Measurements from ENCODE around the gene MAN1A2.

The MAN1A2 gene

GRCh38 chr1:117335376-117336086 lies 31.7 kb upstream of the MAN1A2 start:
- Histone ChIP-seq H2AFZ (ENCODE audit: insufficient read depth, low read length, poor library complexity) (no peak overlapping the region), H3K27me3 (ENCODE audit: insufficient read depth, low read length) (no peaks in the 10 kb centered on the region), H2BK12ac (ENCODE audit: low read length) (no peak overlapping the region), H3K9ac (ENCODE audit: low read length) (no peak overlapping the region), H4K91ac (ENCODE audit: low read depth, low read length) (no peak overlapping the region), H4K12ac (ENCODE audit: low read depth, low read length) (no peak overlapping the region), H3K23ac (ENCODE audit: low read length) (no peak overlapping the region), H3K4me3 (ENCODE audit: low read depth, low read length) (no peak overlapping the region), H3K27ac (ENCODE audit: low read depth, low read length) (peak overlapping the region; percentile 42), H3K9me3 (ENCODE audit: insufficient read depth, low read depth, low read length) (no peaks in the 10 kb centered on the region), H3K18ac (ENCODE audit: low read length) (no peak overlapping the region), H2AK5ac (ENCODE audit: low read length) (no peak overlapping the region), H4K8ac (ENCODE audit: low read depth, low read length) (no peak overlapping the region), H3K4me1 (ENCODE audit: control insufficient read depth in 1 of 2, insufficient read depth in 2 of 2, low read length in 2 of 2) (peaks cover 0 to 2% of the 10 kb centered on the region in 2 experiments), H3K4ac (ENCODE audit: low read depth, low read length) (no peak overlapping the region), H3K4me2 (ENCODE audit: low read length) (no peak overlapping the region), H2BK5ac (ENCODE audit: low read depth, low read length, poor library complexity) (no peak overlapping the region), H3K36me3 (ENCODE audit: control insufficient read depth in 1 of 2, insufficient read depth in 2 of 2, low read length in 2 of 2) (no peaks in the 10 kb centered on the region), H3K79me1 (ENCODE audit: low read length) (peaks cover 4% of the 10 kb centered on the region), H3K79me2 (ENCODE audit: control insufficient read depth, insufficient read depth, low read length, poor library complexity) (no peaks in the 10 kb centered on the region), H3K14ac (ENCODE audit: low read length) (no peak overlapping the region), H2BK120ac (ENCODE audit: insufficient read depth, low read length, poor library complexity) (no peak overlapping the region)
- peak; percentile 89 to 99 for DNase-seq
- WGBS (ENCODE audit: extremely low coverage, insufficient coverage, insufficient read length), result no CpG with 5 or more reads among the region's 4 CpGs

- H2AFZ ChIP-seq (ENCODE audit: insufficient read depth, low read length, poor library complexity), result no peak overlapping the region
- H3K79me2 ChIP-seq (ENCODE audit: control insufficient read depth, insufficient read depth, low read length, poor library complexity), result no peaks in the 10 kb centered on the region
- no peaks in the 10 kb centered on the region for H3K4me1 ChIP-seq (ENCODE audit: control insufficient read depth in 1 of 2, insufficient read depth in 2 of 2, low read length in 2 of 2)
- peaks cover 4% of the 10 kb centered on the region for H3K79me1 ChIP-seq (ENCODE audit: low read length)
- H3K14ac ChIP-seq (ENCODE audit: low read length), result no peak overlapping the region
- no peak overlapping the region for H3K4me2 ChIP-seq (ENCODE audit: low read length)
- H4K91ac ChIP-seq (ENCODE audit: low read depth, low read length), result peak overlapping the region; percentile 55
- peak; percentile 42 to 72 for DNase-seq
- H3K36me3 ChIP-seq (ENCODE audit: control insufficient read depth in 1 of 2, insufficient read depth in 2 of 2, low read length in 2 of 2), result no peaks in the 10 kb centered on the region
- H3K4me3 ChIP-seq (ENCODE audit: low read depth, low read length), result no peak overlapping the region
- no peak overlapping the region for H3K23ac ChIP-seq (ENCODE audit: low read length)
- no peak overlapping the region for H4K8ac ChIP-seq (ENCODE audit: low read depth, low read length)
- H3K27me3 ChIP-seq (ENCODE audit: insufficient read depth, low read length), result no peaks in the 10 kb centered on the region
- peak overlapping the region; percentile 31 for H2BK5ac ChIP-seq (ENCODE audit: low read depth, low read length, poor library complexity)
- H2BK12ac ChIP-seq (ENCODE audit: low read length), result no peak overlapping the region
- H4K12ac ChIP-seq (ENCODE audit: low read depth, low read length), result no peak overlapping the region
- no CpG with 5 or more reads among the region's 2 CpGs for WGBS (ENCODE audit: extremely low coverage, insufficient coverage, insufficient read length)
- H2BK120ac ChIP-seq (ENCODE audit: insufficient read depth, low read length, poor library complexity), result peak overlapping the region; percentile 31
- no peak overlapping the region for H2AK5ac ChIP-seq (ENCODE audit: low read length)
- H3K9me3 ChIP-seq (ENCODE audit: insufficient read depth, low read depth, low read length), result no peaks in the 10 kb centered on the region
- H3K18ac ChIP-seq (ENCODE audit: low read length), result no peak overlapping the region
- H3K9ac ChIP-seq (ENCODE audit: low read length), result no peak overlapping the region
- H3K4ac ChIP-seq (ENCODE audit: low read depth, low read length), result no peak overlapping the region
- H3K27ac ChIP-seq (ENCODE audit: low read depth, low read length), result peak overlapping the region; percentile 27
Observed at GRCh38 chr1:117336088-117336817, 31.0 kb upstream of the MAN1A2 start.

GRCh38 chr1:117339866-117340700 lies 27.2 kb upstream of the MAN1A2 start:
- no peak overlapping the region for H3K18ac ChIP-seq (ENCODE audit: low read length)

GRCh38 chr1:117341123-117341522 lies 26.1 kb upstream of the MAN1A2 start:
- no peak overlapping the region for H3K4me2 ChIP-seq (ENCODE audit: low read length)
- H3K36me3 ChIP-seq (ENCODE audit: control insufficient read depth in 1 of 2, insufficient read depth in 2 of 2, low read length in 2 of 2), result no peaks in the 10 kb centered on the region
- H4K91ac ChIP-seq (ENCODE audit: low read depth, low read length), result no peak overlapping the region
- no peak overlapping the region for H3K14ac ChIP-seq (ENCODE audit: low read length)
- H3K79me2 ChIP-seq (ENCODE audit: control insufficient read depth, insufficient read depth, low read length, poor library complexity), result no peaks in the 10 kb centered on the region
- H3K9me3 ChIP-seq (ENCODE audit: insufficient read depth, low read depth, low read length), result no peaks in the 10 kb centered on the region
- H2BK120ac ChIP-seq (ENCODE audit: insufficient read depth, low read length, poor library complexity), result no peak overlapping the region
- H3K23ac ChIP-seq (ENCODE audit: low read length), result no peak overlapping the region
- WGBS (ENCODE audit: extremely low coverage, insufficient coverage, insufficient read length), result no CpG with 5 or more reads among the region's 5 CpGs
- no peak overlapping the region for H3K4me3 ChIP-seq (ENCODE audit: low read depth, low read length)
- H3K18ac ChIP-seq (ENCODE audit: low read length), result no peak overlapping the region
- no peak overlapping the region for H2BK5ac ChIP-seq (ENCODE audit: low read depth, low read length, poor library complexity)
- no peak overlapping the region for H3K9ac ChIP-seq (ENCODE audit: low read length)
- no peak overlapping the region for H4K8ac ChIP-seq (ENCODE audit: low read depth, low read length)
- H3K27me3 ChIP-seq (ENCODE audit: insufficient read depth, low read length), result no peaks in the 10 kb centered on the region
- no peak overlapping the region for H2AFZ ChIP-seq (ENCODE audit: insufficient read depth, low read length, poor library complexity)
- no peaks in the 10 kb centered on the region for H3K4me1 ChIP-seq (ENCODE audit: control insufficient read depth in 1 of 2, insufficient read depth in 2 of 2, low read length in 2 of 2)
- no peak overlapping the region for H3K4ac ChIP-seq (ENCODE audit: low read depth, low read length)
- peak; percentile 84 to 96 for DNase-seq
- H3K27ac ChIP-seq (ENCODE audit: low read depth, low read length), result peak overlapping the region; percentile 43
- no peak overlapping the region for H2BK12ac ChIP-seq (ENCODE audit: low read length)
- H4K12ac ChIP-seq (ENCODE audit: low read depth, low read length), result no peak overlapping the region
- H3K79me1 ChIP-seq (ENCODE audit: low read length), result peaks cover 3% of the 10 kb centered on the region
- H2AK5ac ChIP-seq (ENCODE audit: low read length), result no peak overlapping the region

More at GRCh38 chr1:117339866-117340700, 27.2 kb upstream of the MAN1A2 start:
- no peaks in the 10 kb centered on the region for H3K4me1 ChIP-seq (ENCODE audit: control insufficient read depth in 1 of 2, insufficient read depth in 2 of 2, low read length in 2 of 2)
- no peaks in the 10 kb centered on the region for H3K36me3 ChIP-seq (ENCODE audit: control insufficient read depth in 1 of 2, insufficient read depth in 2 of 2, low read length in 2 of 2)
- no peaks in the 10 kb centered on the region for H3K79me2 ChIP-seq (ENCODE audit: control insufficient read depth, insufficient read depth, low read length, poor library complexity)
- no peak overlapping the region for H2AK5ac ChIP-seq (ENCODE audit: low read length)
- H3K79me1 ChIP-seq (ENCODE audit: low read length), result peaks cover 4% of the 10 kb centered on the region
- peak overlapping the region; percentile 35 for H3K27ac ChIP-seq (ENCODE audit: low read depth, low read length)
- H2BK120ac ChIP-seq (ENCODE audit: insufficient read depth, low read length, poor library complexity), result no peak overlapping the region
- no peak overlapping the region for H3K14ac ChIP-seq (ENCODE audit: low read length)
- H3K27me3 ChIP-seq (ENCODE audit: insufficient read depth, low read length), result no peaks in the 10 kb centered on the region
- H2AFZ ChIP-seq (ENCODE audit: insufficient read depth, low read length, poor library complexity), result no peak overlapping the region
- H2BK12ac ChIP-seq (ENCODE audit: low read length), result no peak overlapping the region
- H3K23ac ChIP-seq (ENCODE audit: low read length), result no peak overlapping the region
- H3K4ac ChIP-seq (ENCODE audit: low read depth, low read length), result no peak overlapping the region
- no CpG with 5 or more reads among the region's 6 CpGs for WGBS (ENCODE audit: extremely low coverage, insufficient coverage, insufficient read length)
- no peak overlapping the region for H2BK5ac ChIP-seq (ENCODE audit: low read depth, low read length, poor library complexity)
- DNase-seq, result peak; percentile 84 to 93
- no peak overlapping the region for H3K4me2 ChIP-seq (ENCODE audit: low read length)
- H3K4me3 ChIP-seq (ENCODE audit: low read depth, low read length), result no peak overlapping the region
- H4K8ac ChIP-seq (ENCODE audit: low read depth, low read length), result no peak overlapping the region
- H4K91ac ChIP-seq (ENCODE audit: low read depth, low read length), result no peak overlapping the region
- H4K12ac ChIP-seq (ENCODE audit: low read depth, low read length), result no peak overlapping the region
- H3K9ac ChIP-seq (ENCODE audit: low read length), result no peak overlapping the region
- no peaks in the 10 kb centered on the region for H3K9me3 ChIP-seq (ENCODE audit: insufficient read depth, low read depth, low read length)
